Fibroblast of villous mesenchyme (primary cell): ENCODE measurements around the gene RHEX. TPM values are rescaled to one million over a fixed set of nuclear protein-coding genes. Genes with fewer than 3 reads are reported as not detected.
"Not testable (repeated sequence)": the region's sequence is repeated elsewhere in the genome, so short reads cannot be mapped to it uniquely, and the experiment has no call there.

Experiments used
- DNase-seq: peaks from one replicate; pipeline ENCODE4 v3.0.0-alpha.2; 2010; ENCODE audit warnings: low read depth
- H3K4me3 ChIP-seq: 2 replicates; pipeline ENCODE4 v1.5.1; 2011; ENCODE audit warnings: low read depth, mild to moderate bottlenecking, low read length
- CTCF ChIP-seq: IDR thresholded peaks from 2 replicates; pipeline ENCODE4 v1.5.1; 2012; ENCODE audit warnings: low read depth, mild to moderate bottlenecking, low read length; ENCODE audit not compliant: insufficient read depth
- total RNA-seq: library from RNA; depleted of rRNA; stranded (reverse); fragments of >200 nt; gene quantifications from 2 replicates; pipeline ENCODE4 v1.2.3, GENCODE V29; 2012

The RHEX gene
- total RNA-seq, 1 donor, result not detected

DNA sequence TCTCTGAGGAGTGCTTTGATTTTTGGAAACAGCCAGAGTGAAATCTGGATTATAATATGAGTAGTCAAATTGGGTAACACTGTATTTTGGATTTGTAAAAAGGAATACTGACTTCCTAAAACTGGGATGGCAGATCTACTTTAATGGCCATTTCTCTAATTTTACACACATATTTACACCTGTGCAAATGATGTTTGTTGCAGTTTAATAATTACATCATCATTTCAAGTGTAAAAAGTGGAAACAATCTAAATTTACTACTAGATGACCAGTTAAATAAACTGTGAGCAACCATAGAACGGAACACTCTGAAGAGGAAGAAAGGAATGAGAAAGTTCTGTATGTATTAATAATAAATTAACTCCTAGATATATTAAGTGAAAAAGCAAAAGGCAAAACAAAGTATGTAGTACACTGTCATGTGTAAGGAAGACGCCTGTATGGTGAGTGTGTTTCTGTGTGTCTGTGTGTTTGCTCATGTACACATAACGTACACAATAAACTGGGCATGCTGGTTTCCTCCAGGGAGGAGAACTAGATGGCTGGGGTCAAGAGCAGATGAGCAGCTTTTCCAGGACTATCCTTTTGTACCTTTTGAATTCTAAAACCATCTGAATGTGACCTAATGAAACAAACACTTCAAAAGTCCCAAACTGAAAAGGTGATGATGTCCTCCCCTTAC lies 2.9 kb upstream of the RHEX start:
- no peak overlapping the region for H3K4me3 ChIP-seq
- DNase-seq, result no peak
- TF ChIP-seq CTCF, result no peak

DNA sequence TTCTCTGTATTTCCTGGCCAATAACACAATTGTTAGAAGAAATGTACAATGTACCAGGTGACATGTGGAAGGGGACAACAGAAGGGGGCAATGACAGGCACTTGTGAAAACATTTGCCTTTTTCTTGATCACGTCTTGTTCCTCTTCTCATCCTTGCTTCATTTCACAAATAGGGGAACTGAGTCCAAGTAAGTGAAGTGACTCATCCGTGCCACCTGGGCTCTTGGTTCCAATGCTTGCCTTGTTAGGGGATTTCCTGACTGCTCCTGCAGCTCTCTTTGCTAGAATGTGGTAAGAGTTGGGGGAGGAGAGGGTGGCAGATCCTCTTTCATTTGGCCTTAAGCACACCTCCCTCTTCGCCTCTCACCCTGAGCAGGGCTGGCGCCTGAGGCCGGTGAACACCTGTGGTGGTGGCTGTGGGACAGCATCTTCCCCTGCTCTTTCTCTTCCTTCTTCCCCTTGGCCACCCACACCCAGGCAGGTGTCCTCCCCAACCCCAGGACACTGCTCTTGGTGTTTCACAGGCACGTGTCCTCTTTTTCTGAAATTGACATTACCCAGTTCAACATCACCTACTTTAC lies 2.2 kb upstream of the RHEX start:
- TF ChIP-seq CTCF, result no peak
- no peak overlapping the region for H3K4me3 ChIP-seq
- no peak for DNase-seq

DNA sequence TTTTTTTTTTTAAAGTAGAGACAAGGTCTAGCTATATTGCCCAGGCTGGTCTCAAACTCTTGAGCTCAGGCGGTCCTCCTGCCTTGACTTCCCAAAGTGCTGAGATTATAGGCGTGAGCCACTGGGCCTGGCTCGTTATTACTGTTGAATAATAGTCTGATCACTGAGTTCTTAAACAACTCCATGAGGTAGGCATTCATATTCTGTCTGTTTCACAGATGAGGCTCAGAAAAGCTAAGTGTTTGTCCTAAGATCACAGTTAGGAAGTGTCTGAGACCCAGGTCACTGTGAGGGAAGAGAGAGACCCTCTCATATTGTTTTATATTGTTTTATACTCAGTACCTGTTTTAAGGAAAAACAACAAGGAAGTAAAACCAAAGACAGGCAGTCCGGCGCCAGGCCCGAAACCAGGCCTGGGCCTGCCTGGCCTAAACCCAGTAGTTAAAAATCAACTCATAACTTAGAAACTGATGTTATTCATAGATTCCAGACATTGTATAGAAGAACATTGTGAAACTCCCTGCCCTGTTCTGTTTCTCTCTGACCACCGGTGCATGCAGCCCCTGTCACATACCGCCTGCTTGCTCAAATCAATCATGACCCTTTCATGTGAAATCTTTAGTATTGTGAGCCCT lies 625 bp upstream of the RHEX start:
- not testable (repeated sequence) for H3K4me3 ChIP-seq

GRCh38 chr1:206053616-206054015 lies 643 bp downstream of the RHEX start:
- not testable (repeated sequence) for H3K4me3 ChIP-seq, DNase-seq

More for the DNA sequence above, 625 bp upstream of the RHEX start:
- DNase-seq, result not testable (repeated sequence)

DNA sequence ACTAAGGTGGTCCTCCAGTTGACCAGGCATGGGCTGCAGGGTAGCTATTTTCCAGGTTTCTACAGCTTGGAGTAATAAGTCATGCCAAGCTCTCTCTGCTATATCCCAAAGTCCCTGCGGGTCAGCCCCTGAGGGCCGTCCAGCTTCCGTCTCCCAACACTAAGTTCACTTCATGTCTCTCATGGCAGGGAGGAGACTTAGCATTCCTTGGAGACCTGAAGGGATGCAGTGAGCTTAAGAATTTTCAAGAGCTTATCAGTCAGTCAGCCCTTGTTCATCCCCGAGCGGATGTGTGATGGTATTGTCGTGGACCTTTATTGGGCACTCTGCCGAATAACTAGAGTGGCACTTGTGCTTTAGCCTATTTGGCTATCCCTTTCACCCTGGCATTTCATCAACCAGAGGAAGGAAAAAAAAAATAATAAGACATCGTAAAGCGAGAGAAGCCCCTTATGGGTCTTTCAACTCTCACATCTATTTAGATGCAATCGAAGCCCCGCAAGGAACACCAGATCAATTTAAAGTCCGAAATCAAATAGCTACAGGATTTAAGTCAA lies 2.2 kb downstream of the RHEX start:
- H3K4me3 ChIP-seq, DNase-seq: not testable (repeated sequence)

DNA sequence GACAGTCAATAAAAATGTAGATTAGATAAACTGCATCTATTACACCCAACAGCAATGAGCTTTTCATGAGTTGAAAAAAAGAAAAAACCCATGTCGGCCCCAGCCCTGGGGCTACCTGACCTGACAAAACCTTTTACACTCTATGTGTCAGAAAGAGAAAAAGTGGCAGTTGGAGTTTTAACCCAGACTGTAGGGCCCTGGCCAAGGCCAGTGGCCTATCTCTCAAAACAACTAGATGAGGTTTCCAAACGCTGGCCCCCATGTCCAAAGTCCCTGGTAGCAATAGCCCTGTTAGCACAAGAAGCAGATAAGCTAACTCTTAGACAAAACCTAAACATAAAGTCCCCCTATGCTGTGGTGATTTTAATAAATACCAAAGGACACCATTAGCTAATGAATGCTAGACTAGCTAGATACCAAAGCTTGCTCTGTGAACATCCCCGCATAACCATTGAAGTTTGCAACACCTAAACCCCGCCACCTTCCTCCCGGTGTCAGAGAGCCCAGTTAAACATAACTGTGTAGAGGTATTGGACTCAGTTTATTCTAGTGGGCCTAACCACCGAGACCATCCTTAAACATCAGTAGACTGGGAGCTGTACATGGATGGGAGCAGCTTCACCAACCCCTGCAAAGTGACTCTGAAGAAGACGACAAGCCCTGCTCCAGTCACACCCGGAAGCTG lies 2.8 kb downstream of the RHEX start:
- not testable (repeated sequence) for DNase-seq, H3K4me3 ChIP-seq

GRCh38 chr1:206058289-206058926 lies 5.4 kb downstream of the RHEX start:
- not testable (repeated sequence) for DNase-seq, H3K4me3 ChIP-seq

GRCh38 chr1:206058927-206059292 lies 5.9 kb downstream of the RHEX start:
- no peak for DNase-seq
- no peak for TF ChIP-seq CTCF
- H3K4me3 ChIP-seq, result no peak overlapping the region

GRCh38 chr1:206059355-206059915 lies 6.5 kb downstream of the RHEX start:
- H3K4me3 ChIP-seq, result no peak overlapping the region
- TF ChIP-seq CTCF, result no peak
- no peak for DNase-seq
